GM21737 (cell line): ENCODE measurements around the gene PNMT.

Source experiments
- ATAC-seq: cut with Tn5 transposase; IDR thresholded peaks from one replicate; pipeline ENCODE4 v1.9.1; 2021; ENCODE audit warnings: mild to moderate bottlenecking, moderate library complexity; ENCODE audit not compliant: unreplicated experiment

PNMT gene

DNA sequence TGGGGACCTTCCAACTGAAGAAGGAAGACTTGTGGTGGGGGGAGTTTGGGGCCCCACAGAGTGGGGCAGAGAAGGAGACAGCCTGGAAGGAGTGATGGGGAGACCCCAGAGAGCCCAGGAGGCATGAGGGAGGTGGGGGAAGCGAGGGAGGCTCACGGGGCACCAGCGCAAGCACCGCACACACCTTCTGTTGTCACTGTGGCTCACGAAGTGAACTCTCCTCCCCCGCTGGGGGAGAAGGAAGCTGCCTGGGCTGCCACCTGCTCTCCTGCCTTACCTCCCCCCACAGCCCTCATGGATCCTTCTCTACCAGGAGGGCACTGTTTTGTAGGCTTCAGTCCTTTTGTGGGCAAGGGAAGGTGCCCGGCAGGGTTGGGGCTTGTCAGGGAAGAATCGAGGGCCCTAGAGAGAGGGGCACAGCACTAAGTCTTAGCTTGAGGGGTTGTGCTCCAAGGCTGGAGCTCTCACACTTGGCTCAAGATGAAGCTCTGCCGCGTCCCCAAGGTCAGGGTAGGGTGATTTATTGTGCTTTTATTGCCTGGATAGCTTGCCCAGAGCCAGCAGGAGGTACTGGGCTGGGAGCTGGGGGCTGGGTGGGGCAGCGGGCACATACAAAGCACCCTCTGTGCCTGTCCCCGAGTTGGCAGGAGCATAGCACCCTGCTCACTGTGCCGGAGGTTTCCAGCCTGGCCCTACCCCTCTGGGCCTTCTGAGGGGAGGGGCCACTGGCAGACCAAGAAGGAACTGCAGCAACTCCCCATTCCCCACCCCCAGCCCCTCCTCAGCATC lies 35.9 kb upstream of the PNMT start:
- ATAC-seq: no peak

- ATAC-seq: no peak
Observed at GRCh38 chr17:39633570-39634183, 34.6 kb upstream of the PNMT start.

DNA sequence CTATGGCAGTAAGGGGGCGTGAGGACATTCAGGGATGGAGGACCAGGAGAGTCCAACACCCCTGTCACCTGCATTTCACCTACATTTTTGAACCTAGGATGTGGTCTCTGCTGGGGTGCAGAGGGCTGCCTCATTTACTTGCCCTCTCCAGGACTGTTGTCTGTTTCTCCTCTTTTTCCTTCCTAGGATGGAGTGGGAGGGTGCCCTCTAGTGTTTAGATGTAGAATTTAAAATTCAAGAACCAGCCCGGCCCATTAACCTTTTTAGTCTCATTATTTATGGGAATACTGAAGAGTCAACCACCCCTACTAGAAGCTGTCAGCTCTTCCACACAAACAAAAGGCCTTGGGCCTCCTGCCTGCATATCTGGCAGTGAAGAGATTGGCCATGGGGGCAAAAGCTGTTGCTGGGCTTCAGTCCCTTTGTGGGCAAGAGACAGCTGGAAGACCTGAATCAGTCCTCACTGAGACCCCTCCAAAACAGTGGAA lies 33.8 kb upstream of the PNMT start:
- no peak for ATAC-seq

DNA sequence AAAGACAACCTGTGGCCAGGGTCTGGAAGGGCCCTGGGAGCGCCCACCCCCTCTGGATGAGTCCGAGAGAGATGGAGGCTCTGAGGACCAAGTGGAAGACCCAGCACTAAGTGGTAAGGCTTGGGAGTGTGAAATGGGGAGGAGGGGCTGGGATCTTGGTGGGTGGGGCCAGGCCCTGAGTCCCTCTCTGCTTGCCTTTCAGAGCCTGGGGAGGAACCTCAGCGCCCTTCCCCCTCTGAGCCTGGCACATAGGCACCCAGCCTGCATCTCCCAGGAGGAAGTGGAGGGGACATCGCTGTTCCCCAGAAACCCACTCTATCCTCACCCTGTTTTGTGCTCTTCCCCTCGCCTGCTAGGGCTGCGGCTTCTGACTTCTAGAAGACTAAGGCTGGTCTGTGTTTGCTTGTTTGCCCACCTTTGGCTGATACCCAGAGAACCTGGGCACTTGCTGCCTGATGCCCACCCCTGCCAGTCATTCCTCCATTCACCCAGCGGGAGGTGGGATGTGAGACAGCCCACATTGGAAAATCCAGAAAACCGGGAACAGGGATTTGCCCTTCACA lies 32.6 kb upstream of the PNMT start:
- no peak for ATAC-seq

GRCh38 chr17:39636587-39636926 lies 31.7 kb upstream of the PNMT start:
- peak; percentile 16 for ATAC-seq

DNA sequence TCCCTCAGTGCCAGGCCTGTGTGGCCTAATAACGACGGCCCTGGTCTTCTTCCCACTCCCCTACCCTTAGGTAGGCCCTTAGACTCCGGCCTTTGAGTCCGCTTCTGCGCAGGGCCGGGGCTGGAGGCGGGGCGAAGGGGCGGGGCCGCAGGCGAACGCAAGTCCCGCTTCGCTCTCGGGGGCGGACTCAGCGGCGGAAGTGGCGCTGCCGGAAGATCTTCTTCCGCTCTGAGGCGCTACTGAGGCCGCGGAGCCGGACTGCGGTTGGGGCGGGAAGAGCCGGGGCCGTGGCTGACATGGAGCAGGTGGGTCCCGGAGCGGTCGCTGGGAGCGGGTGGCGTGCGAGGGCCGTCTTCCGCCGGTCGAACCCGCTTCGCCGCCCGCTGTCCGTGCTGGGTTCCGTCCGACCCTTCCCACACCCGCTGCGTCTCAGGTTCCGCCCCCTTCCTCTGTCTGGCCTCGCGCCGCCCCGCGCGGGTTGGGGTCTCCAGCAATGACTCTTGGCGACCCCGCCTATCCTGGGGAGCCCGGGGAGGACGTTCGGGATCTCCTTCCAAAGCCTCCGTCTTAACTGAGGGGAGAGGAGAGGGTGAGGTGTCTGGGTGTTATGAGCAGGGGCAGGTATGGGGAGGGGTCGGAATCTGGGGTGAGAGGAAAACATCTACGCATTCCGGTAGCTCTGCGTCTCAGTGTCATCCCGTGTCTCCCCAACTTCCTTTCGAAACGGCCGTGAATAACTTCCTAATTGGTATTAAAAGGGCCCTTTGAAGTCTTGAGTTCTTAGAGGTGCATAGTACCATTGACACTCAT lies 31.1 kb upstream of the PNMT start, which contains the start of gene STARD3:
Gene STARD3, plus strand, starts transcription at position 218 of the 810 bp plus-strand sequence. CDS start 16,388 bp downstream, outside the sequence.
- ATAC-seq: peak; percentile 77

DNA sequence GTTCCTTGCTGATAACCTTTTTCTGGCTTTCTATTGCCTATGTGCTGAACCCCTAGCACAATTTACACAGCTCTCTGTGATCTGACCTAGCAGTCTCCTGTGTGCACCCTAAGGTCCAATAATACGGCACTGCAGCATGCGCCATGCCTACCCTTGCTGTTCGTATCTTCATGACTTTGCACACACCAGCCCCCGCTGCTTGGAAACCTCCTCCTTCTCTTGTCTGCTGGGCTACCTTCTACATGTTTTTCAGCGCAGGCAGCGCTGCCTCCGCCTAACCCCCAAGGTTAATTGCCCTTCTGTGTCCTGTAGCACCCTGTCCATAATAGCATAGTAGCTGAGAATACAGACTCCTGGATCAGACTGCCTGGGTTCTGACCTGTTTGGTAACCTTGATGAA lies 29.9 kb upstream of the PNMT start:
- ATAC-seq: no peak

- ATAC-seq: no peak
Observed at GRCh38 chr17:39639043-39639442, 29.2 kb upstream of the PNMT start.

- ATAC-seq: no peak
Observed at GRCh38 chr17:39639566-39640458, 28.4 kb upstream of the PNMT start.

GRCh38 chr17:39640591-39641031 lies 27.6 kb upstream of the PNMT start:
- ATAC-seq: no peak

GRCh38 chr17:39641097-39641496 lies 27.2 kb upstream of the PNMT start:
- no peak for ATAC-seq

DNA sequence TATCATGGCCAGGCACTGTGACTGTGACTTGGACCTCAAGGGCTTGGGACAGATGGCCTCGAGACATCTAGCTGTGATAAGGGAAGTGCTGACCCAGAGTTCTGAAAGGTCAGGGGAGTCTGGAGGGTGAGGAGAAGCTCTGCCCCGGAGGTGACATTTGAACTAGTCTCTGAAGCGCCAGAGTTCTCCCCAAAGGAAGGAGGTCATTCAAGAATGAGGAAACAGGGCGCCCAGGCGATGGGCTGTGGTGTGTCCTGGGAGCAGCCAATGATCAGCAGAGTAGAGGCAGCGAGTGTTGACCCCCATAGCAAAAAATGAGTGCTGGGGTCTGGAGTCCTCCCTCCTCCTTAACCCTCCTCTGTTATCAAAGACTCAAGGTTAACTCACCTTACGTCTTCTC lies 26.4 kb upstream of the PNMT start:
- no peak for ATAC-seq

- no peak for ATAC-seq
Observed at GRCh38 chr17:39642291-39643074, 25.8 kb upstream of the PNMT start.

GRCh38 chr17:39643271-39643670 lies 25.0 kb upstream of the PNMT start:
- no peak for ATAC-seq

DNA sequence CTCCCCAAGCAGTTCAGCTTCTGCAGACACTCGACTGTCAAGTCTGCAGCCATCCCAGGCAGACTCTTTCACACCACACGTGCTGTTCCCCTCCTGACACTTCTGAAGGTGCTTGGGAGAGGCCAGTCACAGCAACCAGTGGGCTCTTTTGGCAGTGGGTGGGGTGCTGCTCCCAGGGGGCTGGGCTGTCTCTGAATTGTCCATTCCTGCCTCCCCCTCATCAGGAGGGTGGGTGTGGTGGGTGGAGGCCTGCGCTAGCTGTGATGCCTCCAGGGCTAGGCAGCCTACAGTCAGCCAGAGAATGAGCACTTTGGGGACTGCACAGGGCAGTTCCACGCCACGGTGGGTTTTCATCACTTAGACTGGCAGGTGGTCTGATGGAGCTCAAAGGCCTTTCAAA lies 21.0 kb upstream of the PNMT start:
- ATAC-seq: no peak

GRCh38 chr17:39648616-39649366 lies 19.5 kb upstream of the PNMT start:
- no peak for ATAC-seq

DNA sequence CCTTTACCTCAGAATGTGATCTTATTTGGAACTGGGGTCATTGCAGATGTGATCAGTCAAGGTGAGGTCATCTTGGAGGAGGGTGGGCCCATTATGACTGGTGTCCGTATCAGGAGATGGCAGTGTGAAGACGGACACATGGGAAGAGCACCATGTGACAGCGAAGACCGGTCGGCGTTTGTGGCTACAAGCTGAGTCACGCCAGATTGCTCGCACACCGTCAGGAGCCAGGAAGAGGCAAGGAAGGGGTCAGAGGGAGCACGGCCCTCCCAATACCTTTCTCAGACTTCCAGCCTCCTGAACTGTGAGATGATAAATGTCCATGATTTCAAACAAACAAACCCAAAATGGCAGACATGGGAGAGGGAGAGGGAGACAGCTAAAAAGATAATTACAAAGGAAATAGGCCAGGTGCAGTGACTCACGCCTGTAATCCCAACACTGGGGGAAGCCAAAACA lies 18.1 kb upstream of the PNMT start:
- ATAC-seq: no peak

- ATAC-seq: no peak
Observed at GRCh38 chr17:39651923-39652586, 16.2 kb upstream of the PNMT start.
